Cerebellar nuclear complex (tissue), 1 donor: ENCODE results near the gene UTP18.
"Not testable (repeated sequence)": the region's sequence is repeated elsewhere in the genome, so short reads cannot be mapped to it uniquely, and the experiment has no call there.

Experiments
- DNase-seq, 2 experiments: peaks; one replicate each; lab custom pipeline; 2025; lab: John Stamatoyannopoulos, UW

Gene UTP18

DNA sequence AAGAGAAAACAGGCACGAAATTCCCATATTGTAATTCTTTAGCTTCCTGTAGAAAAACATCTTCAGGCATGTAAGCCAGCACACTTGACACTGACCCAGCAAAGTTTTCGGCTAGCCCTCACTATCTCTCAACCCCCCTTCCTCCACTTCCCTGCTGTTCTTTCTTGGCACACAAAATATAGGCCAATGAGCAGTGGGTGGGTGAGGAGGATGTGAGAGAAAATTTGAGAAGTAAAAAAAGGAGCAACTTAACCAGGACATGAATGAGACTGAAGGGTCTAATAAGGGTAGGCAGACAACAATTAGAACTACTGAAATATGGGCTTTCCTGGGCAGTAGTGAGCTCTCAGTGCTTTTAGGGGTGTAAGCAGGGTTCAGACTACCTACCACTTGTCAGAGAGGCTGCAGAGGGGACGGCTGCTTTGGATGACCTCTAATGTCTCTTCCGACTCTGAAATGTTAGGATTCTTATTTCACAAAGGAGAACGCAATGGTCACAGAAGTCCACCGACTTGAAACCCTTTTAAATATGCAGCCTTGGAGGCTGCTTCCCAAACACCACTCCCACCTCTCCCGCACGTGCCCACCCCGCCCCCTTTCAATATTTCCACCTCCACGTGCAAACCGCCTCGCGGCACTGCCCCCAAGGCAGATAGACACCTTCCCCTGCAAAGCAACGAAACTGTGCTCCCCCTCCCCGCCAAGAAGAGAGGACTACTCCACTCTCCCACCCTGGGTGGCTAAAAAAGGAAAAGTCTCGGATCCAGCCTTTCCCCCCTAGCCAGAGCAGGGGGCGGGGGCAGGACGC lies 1.4 kb upstream of the UTP18 start:
- DNase-seq = no peak

DNA sequence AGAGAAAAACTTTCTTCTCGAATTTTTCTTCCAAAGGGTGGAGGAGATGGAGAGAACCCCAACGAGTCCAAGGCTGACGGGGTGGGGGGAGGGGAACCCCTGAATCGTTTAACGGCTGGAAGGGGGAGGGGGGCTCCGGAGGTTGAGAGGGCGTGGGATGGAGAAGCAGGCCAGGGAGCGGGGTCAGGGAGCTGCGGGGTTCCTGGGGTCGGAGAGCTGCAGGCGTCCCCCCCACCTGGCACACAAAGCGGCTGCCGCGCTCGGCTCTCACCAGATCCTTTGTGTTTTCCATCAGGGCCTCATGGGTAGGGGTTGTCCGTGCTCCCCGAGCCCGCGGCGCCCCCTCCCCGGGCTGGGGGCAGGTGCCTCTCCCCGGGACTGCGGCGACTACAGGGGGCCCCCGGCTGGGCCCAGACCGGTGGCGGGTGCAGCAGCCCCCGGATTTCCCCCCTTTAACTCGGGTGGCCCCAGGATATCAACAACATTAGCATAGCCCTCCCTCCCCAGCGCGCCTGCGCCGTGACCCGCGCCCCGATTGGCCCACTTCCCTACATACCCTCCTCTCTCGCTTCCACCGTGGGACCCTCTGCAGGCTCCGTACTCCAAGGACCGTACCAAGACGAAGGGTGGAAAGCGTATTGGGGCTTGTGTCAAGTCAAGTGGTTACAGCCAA lies 646 bp upstream of the UTP18 start, which contains the start of gene MBTD1:
MBTD1 (minus strand) TSS at position 486 of the 673 bp plus-strand sequence. CDS start 34,888 bp downstream, outside the sequence.
- DNase-seq = peak; percentile 66 to 94

DNA sequence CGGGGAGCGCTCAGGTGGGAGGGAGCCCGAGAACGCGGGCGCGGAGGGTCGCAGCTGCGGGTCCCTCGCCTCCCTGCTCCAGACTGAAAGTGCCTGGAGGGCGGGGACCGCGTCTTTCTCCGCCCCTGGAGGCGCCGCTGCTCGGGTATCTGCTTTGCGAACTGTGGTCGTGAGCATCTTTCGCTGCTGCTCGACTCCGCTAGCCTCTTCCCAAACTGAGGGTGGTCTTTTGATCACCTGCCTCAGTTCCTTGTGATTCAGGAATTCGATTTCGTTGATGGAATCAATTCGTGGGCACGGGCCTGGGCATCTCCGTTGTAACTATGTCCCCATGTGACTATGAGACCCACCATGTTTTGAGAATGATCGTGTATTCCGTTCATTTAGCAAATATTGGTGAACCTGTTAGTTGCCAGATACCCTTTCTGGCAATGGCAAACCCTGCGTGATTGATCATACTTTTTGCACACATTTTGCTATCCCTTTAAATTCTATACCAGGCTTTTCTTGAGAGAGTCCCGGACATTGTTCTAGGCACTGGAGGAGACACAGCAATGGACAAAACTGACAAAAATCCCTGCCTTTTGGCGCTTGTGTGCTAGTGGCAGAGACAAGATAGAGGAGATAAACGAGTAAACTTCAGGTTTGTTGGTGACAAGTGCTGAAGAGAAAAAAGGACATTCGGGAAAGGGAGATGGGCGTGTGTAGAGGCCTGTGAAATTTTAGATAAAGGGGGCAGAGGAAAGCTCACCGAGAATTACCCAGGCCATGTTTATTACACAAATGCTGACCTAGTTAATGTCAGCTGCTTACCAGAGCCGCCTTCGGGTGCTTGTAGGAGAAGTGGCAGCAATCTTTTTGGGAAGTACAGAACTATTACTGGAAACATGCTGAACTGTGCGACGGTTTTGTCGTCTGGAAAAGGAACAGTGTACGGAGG lies 948 bp downstream of the UTP18 start:
- no peak for DNase-seq

DNA sequence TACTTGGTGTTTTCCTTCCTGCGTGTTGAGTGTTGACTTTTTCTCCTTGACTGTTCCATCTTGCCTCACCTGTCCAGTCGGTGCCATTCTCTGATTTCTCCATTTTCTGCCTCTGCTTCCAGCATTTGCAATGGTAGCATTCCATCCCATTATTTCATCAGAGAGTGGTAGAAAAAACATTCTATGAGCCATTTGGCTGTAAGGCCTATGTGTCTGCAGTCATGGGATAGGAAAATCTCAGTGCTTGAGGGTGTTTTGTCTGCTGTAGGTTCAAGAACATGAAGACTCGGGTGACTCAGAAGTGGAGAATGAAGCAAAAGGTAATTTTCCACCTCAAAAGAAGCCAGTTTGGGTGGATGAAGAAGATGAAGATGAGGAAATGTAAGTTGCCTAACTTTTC lies 2.7 kb downstream of the UTP18 start:
- DNase-seq = no peak

DNA sequence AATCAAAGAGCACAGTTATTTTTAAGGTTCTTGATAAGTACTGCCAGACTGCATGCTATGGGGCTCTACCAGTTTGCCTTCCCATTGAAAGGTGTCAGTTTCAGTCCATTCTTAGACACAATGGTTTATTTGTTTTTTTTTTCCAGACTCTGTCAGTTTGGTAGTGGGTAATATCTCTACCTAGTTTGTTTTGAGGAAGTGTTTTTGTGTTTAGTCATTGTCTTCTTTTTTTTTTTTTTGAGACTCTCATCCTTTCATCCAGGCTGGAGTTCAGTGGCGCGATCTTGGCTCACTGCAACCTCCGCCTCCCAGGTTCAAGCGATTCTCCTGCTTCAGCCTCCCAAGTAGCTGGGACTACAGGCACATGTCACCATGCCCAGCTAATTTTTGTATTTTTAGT lies 4.1 kb downstream of the UTP18 start:
- DNase-seq = not testable (repeated sequence)

DNA sequence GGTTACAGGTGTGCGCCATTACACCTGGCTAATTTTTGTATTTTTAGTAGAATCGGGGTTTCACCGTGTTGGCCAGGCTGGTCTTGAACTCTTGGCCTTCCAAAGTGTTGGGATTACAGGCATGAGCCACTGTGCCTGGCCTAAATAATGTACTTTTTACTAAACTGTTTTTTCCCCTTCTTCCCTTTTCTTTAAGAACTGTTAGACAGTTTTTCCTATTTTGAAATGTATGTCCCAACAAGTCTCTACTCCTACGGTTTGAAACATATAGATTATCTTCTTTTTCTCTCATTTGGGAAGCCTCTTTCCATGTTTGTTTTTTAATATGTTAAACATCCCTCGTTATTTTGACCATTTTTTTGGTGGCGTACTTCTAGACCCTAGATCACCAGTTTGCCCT lies 9.6 kb downstream of the UTP18 start:
- DNase-seq = no peak

DNA sequence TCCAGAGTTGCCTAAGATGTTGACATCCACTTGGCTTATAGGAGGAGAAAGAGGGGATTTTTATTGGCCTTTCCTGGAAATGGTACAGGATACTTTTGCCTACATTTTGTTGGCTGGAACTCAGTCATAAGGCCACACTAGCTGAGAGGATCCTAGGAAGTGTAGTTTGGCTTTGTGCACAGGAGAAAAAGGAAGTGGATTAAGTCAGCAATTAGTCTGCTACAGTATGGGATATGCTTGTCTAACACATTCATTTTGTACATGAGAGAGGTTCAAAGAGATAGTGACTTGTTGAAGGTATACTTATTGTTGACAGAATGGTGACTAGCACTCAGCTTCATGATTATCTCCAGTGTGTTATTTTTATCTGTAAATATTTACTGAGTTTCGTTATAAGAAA lies 10.3 kb downstream of the UTP18 start:
- DNase-seq = no peak

DNA sequence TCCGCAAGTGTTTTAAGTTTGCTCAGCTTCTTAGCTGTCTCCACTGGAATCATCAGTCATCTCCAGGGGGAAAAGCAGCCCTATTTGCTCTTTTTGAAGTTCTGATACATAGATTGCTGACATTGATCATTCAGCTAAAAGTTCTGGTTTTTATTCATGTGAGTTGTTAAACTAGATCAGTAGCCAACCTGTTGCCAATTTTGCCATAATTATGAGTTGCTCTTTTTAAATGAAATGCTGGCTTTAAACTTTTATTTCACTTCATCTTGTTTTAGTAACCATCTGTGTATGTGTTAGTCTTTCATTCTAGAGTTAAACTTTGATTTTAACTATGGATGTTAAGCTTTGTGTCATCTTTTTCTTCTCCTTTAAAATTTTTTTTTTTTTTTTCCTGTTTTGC lies 12.5 kb downstream of the UTP18 start:
- no peak for DNase-seq

DNA sequence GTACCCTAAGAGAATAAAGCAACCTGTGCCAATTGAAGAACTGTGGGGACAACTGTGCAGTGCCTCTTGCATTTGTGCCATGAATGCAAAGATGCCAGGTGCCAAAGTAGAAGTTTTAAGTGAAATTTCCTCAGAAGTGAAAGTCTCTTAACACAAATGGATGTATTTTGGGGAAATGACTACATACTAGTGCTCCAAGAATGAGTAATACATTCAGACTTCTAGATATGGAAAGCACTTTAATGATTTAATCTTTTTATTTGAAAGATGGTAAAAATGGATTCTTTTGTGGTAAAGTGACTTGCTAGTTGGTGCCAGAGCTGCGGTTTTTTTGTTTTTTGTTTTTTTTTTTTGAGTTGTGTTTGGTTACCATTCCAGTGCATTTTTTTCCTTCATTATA lies 15.0 kb downstream of the UTP18 start:
- DNase-seq = no peak

DNA sequence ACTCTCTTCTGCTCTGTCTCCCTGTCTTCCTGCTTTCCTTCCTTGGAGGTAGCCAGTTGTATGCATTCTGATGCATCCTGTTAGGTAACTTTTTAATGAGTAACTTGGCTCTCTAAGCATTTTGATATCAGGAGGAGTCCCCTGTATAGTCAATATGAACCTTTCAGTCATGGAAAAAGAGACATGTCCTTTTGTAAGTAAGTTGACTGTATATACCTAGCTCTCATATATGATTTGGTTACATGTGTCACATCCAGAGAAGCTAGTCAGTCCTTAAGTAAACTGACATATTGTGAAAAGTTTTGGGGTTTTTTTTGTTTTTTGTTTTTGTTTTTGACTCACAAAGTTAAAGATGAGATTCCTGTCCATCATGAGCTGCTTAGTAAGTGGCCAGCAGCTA lies 18.8 kb downstream of the UTP18 start:
- no peak for DNase-seq

DNA sequence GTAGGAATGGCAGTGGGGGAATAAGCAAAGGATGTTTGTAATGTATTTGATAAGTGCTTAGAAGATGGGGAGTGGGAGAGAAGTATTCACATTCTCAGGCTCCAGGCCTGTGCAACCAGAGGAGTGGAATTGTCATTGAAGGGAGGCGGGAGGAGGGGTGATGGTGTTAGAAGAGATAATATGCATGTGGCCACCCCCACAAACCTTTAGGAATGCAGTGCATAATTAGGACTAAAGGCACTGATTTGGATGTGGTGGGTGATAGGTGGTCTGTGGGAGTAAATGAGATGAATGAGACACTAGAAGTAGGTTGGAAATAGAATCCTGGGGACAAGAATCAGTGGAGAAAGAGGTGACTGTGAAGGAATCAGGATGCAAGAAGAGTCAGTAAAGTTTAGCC lies 27.1 kb downstream of the UTP18 start:
- DNase-seq = no peak

DNA sequence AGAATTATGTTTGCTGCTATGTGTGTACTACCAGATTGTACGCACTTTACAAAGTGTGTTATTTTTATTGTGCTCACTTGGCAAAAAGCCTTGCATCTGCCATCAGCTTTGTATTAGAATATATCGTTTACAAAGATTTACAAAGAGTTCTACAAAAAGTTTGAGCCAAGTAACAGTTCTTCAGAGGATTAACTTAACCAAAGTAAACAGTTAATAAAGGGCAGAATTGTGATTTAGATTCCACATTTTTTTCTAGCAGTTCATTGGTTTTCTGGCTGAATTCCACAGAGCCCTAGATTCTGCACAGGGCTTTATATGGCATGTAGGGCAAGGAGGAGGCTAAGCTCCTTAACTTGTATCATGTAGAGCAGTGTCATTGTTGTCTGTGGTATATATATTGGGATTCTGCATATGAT lies 29.4 kb downstream of the UTP18 start:
- DNase-seq = no peak

DNA sequence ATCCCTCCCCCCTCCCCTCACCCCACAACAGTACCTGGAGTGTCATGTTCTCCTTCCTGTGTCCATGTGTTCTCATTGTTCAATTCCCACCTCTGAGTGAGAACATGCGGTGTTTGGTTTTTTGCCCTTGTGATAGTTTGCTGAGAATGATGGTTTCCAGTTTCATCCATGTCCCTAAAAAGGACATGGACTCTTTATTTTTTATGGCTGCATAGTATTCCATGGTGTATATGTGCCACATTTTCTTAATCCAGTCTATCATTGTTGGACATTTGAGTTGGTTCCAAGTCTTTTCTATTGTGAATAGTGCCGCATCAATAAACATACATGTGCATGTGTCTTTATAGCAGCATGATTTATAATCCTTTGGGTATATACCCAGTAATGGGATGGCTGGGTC lies 34.0 kb downstream of the UTP18 start:
- DNase-seq = not testable (repeated sequence)

DNA sequence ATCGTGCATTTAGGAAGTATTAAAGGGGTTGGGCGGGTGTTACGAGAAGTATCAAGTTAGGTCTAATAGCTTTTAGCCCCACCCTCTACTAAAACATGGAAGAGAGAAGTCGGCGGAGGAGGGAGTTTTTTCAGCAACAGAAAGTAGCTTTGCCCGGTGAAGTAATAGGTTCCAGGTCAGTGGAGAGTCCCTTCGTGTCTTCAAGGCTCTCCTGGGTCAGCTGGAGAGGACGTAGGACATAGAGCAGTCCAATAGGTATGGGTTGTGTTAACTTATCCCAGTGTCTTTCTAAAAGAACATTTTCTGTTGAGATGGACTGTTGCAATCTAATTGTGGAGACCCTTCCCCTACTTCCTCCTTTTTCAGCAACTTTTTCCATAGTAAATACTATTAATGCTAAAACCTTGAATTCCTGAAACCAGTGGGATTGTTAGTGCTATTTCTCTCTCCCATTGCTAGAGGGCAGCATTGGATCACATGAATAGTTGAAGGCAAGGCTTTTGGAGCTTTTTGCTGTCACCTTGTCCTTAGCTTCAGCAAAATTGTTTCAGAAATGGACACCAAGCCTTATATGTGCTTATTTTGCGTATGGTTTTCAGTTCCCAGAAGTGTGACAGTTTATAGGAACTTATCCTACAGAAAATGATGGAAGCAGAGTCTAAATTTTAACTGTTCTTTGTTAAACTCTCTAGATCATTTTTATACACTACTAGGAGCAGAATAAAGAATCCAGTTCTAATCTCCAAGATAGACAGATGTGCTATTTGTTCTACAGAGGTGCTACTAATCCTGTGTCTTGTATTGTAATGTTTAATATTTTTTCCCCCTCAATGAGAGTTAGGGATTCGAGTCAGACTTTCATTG lies 38.4 kb downstream of the UTP18 start:
- peak; percentile 5 to 67 for DNase-seq

DNA sequence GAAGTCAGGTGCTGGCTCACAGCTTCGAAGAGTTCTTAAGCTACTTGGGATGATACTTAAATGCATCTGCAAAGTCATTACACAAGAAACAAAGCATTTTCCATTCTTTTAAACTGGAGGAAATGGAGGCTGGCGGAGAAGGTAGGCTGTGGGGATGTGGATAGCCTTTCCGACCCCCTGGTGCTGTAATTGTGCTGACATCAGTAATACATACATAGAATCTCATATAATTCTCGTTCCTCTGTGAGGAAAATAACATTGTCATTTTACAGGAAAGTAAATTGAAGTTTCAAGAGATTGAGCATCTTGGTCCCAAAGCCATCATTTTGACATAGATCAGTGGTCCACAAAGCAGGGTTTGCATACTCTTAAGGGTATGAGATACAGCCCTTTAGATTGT lies 39.5 kb downstream of the UTP18 start:
- DNase-seq = no peak

DNA sequence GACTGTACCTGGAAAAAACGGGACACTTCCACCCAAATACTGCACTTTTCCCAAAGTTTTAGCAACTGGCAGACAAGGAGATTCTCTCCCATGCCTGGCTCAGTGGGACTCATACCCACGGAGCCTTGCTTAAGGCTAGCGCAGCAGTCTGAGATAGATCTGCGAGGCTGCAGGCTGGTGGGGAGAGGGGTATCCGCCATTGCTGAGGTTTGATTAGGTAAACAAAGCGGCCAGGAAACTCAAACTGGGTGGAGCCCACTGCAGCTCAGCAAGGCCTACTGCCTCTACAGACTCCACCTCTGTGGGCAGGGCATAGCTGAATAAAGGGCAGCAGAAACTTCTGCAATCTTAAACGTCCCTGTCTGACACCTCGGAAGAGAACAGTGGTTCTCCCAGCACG lies 44.8 kb downstream of the UTP18 start:
- no peak for DNase-seq

DNA sequence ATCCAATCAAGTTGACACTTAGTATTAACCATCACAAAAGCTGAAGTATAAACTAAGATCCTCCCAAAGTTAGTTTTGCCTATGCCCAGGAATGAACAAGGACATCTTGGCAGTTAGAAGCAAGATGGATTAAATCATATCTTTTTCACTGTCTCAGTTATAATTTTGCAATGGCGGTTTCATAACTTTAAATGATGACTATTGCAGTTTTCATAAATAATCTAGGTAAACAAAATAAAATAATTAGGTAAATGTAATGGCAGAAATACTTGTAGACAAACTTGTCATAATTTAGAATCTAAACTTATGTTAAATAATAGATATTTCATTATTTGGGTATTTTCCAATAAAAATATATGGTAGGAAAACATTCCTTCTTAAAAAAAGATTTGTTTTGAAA lies 51.7 kb downstream of the UTP18 start:
- not testable (repeated sequence) for DNase-seq

DNA sequence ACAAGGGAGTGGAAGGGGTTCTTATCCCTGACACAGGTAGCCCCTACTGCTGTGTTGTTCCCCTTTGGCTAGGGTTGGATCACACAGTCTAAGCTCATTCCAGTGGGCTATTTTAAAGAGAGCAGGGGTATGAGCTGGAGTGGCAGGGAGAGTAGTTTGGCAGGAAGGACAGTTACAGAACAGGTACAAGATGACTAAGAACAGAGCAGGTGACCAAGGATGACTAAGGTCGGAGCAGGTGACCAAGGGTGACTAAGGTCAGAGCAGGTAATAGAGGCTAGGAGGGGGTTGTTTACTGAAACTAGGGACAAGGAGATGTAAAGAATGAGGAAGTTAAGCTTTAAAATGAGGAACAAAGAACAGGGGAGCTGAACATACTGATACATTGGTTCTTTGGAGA lies 58.8 kb downstream of the UTP18 start:
- DNase-seq = no peak

DNA sequence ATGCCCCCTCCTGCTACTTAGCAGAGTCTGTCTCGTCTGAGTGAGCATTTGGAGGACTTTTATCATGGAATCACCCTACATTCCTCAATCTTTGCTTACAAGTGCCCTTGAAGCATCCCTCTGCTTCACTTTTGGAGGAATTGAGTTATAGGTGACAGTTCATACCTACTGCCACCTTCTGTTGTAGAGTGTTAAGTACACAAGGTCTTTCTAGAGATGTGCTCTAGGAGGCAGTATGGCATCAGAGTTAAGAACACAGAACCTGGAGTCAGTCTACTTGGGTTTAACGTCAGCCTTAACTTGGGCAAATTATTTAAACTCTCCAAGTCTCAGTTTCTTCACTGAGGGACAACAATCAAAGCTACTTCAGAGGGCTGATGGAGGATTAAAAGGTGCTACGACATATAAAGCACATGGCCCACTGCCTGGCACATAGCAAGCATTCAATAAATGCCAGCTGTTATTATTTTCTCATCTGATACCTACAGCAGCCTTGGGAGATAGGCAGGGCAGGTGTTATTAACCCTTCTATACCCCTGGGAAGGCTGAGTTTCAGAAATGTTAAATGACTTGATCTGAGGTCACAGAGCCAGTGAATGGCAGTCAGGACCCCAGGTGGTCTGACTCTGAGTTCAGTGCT lies 62.2 kb downstream of the UTP18 start:
- DNase-seq = no peak

DNA sequence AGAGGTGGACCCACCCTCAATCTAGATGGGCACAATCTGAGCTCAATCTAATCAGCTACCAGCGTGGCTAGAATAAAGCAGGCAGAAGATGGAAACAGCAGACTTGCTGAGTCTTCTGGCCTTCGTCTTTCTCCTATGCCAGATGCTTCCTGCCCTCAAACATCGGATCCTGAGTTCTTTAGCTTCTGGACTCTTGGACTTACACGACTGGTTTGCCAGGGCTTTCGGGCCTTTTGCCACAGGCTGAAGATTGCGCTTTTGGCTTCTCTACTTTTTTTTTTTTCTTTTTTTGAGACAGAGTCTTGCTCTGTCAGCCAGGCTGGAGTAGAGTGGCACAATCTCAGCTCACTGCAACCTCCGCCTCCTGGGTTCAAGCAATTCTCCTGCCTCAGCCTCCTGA lies 65.1 kb downstream of the UTP18 start:
- no peak for DNase-seq
